ENCODE data around the gene CILP.
"Not testable (repeated sequence)": the region's sequence is repeated elsewhere in the genome, so short reads cannot be mapped to it uniquely, and the experiment has no call there.

The CILP gene

DNA sequence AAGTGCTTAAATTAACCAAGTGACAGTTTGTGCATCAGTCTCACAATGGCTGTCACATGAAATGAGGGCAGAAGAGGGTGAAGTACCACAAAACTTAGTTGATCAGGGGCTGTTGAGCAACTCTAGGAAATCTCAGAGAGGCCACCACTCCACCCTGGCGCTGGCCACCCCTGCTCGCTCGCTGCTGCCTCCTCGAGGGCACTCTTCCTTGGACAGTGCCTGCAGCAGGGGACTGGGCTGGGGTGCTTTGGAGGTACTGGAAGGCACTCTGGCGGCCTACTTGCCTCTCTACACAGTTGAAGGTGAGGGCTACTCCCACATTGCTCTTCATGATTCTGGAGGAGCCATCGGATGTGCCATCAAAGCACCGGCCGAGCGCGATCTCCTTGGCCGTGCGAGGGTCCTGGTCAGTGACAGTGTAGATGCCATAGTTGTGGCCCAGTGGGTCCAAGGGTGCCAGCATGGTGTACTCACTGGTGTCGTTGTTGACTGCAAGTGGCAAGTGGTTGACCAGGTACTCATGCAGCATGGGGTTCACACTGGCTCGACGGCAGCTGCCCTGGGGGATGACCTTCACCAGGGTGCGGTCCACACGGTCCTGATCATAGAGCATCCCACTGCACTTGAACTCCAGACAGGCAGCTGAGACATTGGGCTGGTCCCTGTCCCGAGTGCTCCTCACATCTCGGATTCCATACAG is 14.5 kb downstream of the CILP start:
- no peak for DNase-seq (ENCODE audit: low read depth)

DNA sequence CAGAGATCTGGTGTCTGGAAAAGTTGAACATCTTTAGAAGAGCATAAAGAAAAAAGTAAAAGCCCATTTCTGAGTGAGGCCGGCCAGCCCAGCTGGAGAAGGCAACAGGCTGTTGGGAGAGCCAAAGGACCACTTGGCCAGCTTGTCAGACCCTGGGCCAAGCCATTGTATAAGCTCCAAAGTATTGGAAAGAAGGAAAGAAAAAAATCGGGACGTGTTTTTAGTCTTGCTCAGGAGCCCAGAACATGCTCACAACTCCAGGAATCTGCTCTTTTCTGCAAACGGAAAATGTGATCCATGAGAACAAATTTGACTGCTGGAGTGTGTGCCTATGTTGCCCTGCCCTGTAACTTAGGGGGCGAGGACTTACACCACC is 15.7 kb downstream of the CILP start:
- no peak for DNase-seq (ENCODE audit: low read depth)

DNA sequence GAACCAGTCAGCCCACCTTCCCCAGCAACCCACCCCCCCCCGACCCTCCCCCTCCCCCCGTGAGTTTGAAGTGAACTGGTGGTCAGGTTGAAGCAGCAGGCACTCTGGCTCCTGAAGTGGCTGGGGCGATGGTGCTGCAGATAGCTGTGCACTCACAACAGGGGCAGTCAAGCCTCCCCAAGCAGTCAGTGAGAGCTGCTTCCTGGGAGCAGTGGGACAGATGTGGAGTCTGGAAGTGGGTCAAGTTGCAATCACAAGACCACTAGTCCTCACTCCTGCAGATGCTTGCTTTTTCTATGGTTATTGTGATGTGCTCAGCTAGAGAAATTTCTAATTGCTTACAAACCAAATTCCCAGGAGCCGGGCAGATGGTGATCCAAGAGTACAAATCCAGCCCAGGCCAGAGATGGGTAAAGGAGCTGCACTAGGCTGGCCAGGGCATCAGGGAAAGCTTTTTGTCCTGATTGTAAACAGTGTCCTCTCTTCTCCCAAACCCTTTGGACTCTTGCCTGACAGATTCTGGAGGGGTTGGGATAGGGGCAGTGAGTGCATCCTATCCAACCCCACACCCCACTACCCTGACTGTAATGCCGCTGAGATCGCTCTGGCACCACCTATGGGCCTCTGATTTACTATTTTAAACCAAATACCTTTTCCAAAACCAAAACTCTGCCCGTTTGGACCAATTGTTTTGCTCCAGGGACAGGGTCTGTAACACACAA is 16.3 kb downstream of the CILP start:
- DNase-seq (ENCODE audit: low read depth), result no peak

DNA sequence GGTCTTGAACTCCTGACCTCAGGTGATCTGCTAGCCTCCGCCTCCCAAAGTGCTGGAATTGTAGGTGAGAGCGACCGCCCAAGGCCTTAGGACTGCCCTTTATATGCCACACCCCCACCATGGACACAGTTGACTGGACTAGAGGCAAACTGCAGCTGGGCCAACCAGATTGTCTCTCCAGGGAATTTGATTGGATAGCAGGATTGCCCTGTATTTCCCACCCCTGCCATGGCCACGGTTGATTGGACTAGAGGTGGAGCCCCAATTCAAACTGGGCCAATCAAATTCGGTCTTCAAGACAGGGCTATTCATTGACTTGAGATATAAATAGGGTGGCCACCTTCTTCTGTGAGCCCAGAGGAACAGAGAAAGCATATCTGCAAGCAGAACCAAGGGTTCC is 19.3 kb downstream of the CILP start:
- DNase-seq (ENCODE audit: low read depth), result no peak

DNA sequence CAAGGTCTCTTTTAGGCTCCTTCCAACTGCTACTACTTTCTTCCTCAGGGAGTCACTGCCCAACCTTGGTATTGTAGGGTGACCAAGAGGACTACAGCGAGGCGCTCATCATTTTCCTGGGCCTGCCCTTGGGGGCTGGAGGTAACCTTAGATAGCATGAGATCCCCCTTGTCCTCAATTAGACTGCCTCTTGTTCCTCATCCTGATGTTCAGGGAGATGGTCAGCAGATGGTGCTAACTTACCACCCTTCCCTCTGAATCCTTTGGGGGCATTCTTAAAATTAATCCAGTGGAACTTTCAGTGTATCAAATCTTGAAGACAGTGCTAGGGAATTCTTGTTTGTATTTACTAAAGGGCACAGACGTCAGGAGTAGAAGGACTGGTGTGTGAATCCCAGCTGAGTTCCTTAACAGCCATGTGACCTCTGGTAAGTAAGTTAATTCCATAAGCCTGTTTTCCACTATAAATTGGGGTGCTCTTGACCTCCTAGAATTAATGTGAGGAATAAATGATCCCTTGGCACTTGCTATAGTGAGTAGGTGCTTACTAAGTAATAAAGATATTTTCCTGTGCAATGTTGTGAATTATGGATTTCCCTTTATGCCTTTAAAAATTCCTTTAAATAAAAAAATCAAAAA is 22.1 kb downstream of the CILP start:
- DNase-seq (ENCODE audit: low read depth), result no peak

DNA sequence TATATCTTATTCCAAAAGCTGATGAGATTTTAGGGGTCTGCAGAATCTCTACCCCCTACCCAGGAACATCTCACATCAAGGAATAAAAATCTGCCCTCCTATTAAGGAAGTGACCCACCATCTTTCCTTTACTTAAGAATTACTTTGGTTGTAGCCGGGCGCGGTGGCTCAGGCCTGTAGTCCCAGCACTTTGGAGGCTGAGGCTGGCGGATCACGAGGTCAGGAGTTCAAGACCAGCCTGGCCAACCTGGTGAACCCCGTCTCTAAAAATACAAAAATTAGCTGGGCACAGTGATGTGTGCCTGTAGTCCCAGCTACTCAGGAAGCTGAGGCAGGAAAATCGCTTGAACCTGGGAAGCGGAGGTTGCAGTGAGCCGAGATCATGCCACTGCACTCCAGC is 22.8 kb downstream of the CILP start:
- not testable (repeated sequence) for DNase-seq (ENCODE audit: low read depth)

DNA sequence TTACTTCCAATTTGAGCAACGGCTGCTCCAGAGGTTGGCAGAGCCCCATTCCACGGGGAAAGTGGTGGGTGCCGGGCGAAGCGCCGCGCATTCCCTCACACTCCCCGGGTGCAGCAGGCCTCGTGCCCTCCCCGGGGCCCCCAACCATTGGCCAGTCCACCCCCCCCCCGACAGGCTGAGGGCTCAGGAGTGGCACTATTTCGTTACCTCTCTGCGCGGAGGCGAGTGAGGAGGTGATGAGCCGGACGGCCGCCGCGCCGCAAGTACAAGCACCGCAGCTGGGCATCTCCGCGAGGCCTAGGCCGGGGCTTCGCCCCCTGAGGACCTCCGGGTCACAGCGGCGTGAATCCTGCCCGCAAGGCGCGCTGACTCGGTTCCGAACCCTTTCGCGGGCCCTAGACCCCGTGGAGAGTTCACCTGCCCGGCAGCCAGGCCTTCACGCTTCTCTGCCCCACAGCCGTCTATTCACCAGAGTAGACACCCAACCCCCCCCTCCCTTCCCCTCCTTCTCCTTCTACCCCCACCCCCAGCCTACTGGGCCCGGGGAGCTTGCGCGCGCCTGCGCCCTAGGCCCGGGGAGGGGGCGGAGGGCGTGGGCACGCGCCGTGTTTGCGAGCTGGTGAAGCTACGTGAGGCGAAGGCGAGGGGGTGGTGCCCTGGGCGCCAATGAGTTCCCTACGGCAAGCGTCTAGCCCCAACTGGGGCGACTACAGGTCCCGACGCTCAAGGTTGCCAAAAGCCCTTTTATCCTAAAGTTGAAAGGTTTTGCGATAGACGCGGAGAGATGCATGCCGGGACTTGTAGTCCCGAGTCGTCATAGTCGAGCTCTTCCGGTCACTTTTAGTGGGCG is 26.2 kb downstream of the CILP start, which contains the start of gene CLPX:
Gene CLPX (minus strand): TSS at position 475 of the 850 bp plus-strand sequence. CDS start 189 bp downstream, at position 286.
- peak; percentile 80 for DNase-seq (ENCODE audit: low read depth)

DNA sequence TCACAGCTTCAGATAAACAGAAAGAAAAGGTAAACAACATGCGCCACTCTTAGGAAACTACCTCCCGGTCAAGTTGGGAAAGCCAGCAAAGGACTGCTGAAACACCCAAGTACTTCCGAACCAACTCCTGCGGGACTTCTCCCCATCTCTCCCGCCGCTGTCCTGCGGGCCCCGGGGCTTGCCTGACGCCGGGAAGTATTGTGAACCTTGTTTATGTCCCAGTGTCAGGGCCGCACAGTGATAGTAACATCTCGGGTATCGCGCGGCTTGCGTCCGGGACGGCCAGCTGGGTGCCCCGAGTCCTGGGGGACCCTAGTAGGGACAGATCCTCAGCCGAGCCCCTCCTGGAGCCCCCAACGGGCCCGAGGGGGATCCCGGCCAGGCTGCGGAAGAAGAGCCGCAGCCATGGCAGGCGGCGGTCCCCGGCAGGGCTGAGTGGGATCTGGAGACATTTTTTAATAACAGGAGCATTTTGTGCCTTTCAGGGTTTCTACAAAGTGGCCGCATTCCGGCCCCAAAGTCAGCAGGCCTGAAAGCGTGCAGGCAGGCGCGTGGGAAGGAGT is 26.9 kb downstream of the CILP start:
- DNase-seq (ENCODE audit: low read depth), result no peak

GRCh38 chr15:65183865-65184159 is 27.5 kb downstream of the CILP start:
- DNase-seq (ENCODE audit: low read depth), result no peak

DNA sequence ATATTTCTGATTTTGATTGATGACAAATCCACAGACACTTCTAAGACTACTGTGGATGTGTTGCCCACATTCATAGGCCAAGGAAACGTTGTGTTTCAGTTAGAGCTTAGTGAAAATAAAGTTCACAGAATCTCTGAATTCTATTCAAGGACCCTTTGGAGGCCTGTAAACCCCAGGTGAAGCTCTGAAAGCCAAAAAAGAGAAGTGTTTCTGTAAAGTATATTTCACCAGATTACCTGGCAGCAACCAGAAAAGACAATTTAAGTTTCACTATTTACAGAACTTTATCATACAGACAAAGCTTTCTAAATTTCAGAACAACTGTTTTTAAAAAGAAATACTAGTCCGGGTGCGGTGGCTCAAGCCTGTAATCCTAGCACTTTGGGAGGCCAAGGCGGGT is 28.7 kb downstream of the CILP start:
- DNase-seq (ENCODE audit: low read depth), result no peak

- DNase-seq (ENCODE audit: low read depth), result not testable (repeated sequence)
These were observed 29.5 kb downstream of the CILP start for GRCh38 chr15:65181582-65182353.

GRCh38 chr15:65180167-65180566 is 31.1 kb downstream of the CILP start:
- DNase-seq (ENCODE audit: low read depth), result no peak

DNA sequence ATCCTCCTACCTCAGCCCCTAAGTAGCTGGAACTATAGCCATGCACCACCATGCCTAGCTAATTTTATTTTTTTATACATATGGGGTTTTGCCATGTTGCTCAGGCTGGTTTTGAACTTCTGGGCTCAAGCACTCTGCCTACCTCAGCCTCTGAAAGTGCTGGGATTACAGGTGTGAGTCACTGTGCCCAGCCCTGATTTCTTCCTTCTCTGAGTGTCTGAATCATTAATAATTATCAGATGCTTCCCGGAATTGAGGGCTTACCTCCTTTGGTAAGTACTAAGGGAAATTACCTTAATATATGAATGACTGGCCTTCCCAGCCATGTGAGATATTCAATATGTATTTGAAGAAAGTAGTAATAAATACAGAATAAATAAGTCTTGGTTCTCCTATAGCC is 33.4 kb downstream of the CILP start:
- no peak for DNase-seq (ENCODE audit: low read depth)

DNA sequence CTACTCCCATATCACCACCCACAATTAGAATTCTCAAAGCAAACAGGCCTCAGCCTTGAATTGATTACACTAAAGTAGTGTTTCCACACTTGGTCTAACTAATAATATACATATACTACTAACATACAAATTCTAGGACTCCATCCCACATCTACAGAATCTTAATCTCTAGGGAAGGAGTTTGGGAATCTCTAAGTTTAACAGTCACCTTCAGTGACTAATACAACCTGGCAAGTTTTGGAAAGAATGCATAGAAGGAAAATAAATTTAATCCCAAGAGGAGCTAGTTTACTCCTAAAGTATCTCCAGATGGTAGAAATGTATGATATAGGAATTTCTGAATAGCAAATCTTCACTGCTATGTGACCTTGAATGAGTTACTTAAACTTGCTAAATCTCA is 35.2 kb downstream of the CILP start:
- no peak for DNase-seq (ENCODE audit: low read depth)

- DNase-seq (ENCODE audit: low read depth), result no peak
These were observed 35.8 kb downstream of the CILP start for GRCh38 chr15:65175511-65175910.

GRCh38 chr15:65174509-65174908 is 36.8 kb downstream of the CILP start:
- no peak for DNase-seq (ENCODE audit: low read depth)

DNA sequence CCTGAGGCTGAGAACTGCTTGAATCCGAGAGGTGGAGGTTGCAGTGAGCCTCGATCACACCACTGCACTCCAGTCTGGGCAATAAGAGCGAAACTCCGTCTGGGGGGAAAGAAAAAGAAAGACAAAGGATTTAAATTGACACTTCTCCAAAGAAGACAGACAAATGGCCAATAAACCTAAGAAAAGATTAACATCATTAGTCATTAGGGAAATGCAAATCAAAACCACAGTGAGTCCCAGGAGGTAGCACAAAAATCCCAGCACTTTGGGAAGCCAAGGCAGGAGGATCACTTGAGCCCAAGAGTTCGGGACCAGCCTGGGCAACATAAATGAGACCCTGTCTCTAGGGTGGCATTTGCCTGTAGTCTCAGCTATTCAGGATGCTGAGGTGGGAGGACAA is 38.7 kb downstream of the CILP start:
- DNase-seq (ENCODE audit: low read depth), result no peak

- no peak for DNase-seq (ENCODE audit: low read depth)
These were observed 39.8 kb downstream of the CILP start for GRCh38 chr15:65171428-65171827.

DNA sequence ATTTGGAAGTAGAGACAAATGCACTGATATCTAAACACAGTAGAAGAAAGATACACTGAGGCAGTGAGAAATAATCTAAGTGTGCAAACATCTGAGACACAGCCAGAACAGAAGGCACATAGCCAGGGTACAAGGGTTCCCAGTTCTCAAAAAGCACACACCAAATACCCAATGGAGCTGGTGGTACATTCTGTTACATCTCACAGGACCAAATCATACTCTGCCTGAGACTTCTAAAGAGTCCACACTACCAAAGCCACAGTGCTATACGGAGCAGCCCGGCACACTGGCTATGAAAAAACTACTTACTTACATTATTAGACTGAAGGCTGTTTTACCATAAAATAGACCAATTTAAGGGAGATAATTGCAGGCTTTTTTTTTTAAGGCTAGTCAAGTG is 45.4 kb downstream of the CILP start:
- DNase-seq (ENCODE audit: low read depth), result no peak

- DNase-seq (ENCODE audit: low read depth), result no peak
These were observed 47.1 kb downstream of the CILP start for GRCh38 chr15:65164139-65164538.

DNA sequence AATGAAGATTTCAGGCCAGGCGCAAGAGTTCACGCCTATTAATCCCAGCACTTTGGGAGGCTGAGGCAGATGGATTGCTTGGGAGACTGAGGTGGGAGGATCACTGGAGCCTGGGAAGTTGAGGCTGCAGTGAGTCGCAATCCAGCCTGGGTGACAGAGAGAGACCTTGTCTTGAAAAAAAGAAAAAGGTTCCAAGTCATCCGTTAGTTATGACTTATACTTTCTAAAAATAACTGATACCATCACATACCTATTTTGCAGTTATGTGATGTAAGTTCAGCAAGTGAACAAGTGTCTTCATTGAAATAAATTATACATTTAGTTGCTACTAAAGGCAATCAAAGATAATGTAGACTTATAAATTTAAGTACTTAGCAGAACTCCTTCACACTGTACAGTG is 48.2 kb downstream of the CILP start:
- no peak for DNase-seq (ENCODE audit: low read depth)
